Measurements from ENCODE around the gene MGAT3. TPM values are rescaled to one million over a fixed set of nuclear protein-coding genes. Genes with fewer than 3 reads are reported as not detected.

The MGAT3 gene
- total RNA-seq, 2 experiments from 2014 or later: 0.90 to 1.9 TPM

DNA sequence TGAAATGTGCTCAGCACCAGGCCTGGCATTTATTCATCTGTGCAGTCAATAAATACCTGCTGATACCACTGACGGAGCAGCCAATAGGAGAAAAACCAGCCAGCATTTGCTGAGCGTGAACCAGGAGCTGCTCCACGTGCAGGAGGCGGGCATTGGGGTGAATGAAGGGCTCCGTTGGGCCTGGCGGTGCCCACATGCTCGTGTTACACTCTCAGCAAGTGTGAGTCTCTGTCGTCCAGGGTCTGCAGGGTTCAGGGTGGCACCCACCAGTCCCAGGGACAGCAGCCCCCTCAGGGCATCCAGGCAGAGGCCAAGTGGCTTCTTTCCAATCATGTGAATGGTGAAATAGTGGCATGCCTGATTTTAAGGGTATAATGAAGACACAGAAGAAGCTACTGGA, 79.9 kb downstream of the MGAT3 start:
- no peaks in the 10 kb centered on the region for H3K9me3 Mint-ChIP-seq
- TF ChIP-seq, protein P1, sequence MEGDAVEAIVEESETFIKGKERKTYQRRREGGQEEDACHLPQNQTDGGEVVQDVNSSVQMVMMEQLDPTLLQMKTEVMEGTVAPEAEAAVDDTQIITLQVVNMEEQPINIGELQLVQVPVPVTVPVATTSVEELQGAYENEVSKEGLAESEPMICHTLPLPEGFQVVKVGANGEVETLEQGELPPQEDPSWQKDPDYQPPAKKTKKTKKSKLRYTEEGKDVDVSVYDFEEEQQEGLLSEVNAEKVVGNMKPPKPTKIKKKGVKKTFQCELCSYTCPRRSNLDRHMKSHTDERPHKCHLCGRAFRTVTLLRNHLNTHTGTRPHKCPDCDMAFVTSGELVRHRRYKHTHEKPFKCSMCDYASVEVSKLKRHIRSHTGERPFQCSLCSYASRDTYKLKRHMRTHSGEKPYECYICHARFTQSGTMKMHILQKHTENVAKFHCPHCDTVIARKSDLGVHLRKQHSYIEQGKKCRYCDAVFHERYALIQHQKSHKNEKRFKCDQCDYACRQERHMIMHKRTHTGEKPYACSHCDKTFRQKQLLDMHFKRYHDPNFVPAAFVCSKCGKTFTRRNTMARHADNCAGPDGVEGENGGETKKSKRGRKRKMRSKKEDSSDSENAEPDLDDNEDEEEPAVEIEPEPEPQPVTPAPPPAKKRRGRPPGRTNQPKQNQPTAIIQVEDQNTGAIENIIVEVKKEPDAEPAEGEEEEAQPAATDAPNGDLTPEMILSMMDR (IDR thresholded peaks at IDR 0.05): no peak
- DNase-seq: no peak
- H3K4me1 Mint-ChIP-seq (ENCODE audit: low read depth): peaks cover 11% of the 10 kb centered on the region
- H3K27ac Mint-ChIP-seq: no peak overlapping the region
- intact Hi-C loops (cut with micrococcal nuclease): no loop called here
- ATAC-seq: no peak
- H3K4me3 Mint-ChIP-seq: no peak overlapping the region
- H3K36me3 Mint-ChIP-seq (ENCODE audit: low read depth): peaks cover 4% of the 10 kb centered on the region
- CTCF ChIA-PET: interaction anchor here (1.2 to 6.3 kb wide), 3 partner anchors 8 to 488 kb away, joined by 4 to 94 read pairs (median 21); no protein-coding TSS in a partner anchor
- POLR2A ChIA-PET: interaction anchor here (1.0 to 1.3 kb wide), 3 partner anchors 271 to 644 kb away, joined by 3 read pairs; no protein-coding TSS in a partner anchor
- no peaks in the 10 kb centered on the region for H3K27me3 Mint-ChIP-seq

- intact Hi-C loops (cut with micrococcal nuclease): no loop called here
Observed at GRCh38 chr22:39537975-39538374, 81.2 kb downstream of the MGAT3 start.

More at GRCh38 chr22:39537975-39538374, 81.2 kb downstream of the MGAT3 start:
- no peaks in the 10 kb centered on the region for H3K36me3 Mint-ChIP-seq (ENCODE audit: low read depth)
- ChIA-PET POLR2A (no interaction called here), CTCF (interaction anchor here (0.8 to 6.3 kb wide), 5 partner anchors 9 to 487 kb away, joined by 3 to 94 read pairs (median 3); no protein-coding TSS in a partner anchor)
- DNase-seq (no peak), ATAC-seq (no peak)
- H3K27ac Mint-ChIP-seq: no peak overlapping the region
- H3K4me3 Mint-ChIP-seq: no peak overlapping the region
- H3K4me1 Mint-ChIP-seq (ENCODE audit: low read depth): peaks cover 7% of the 10 kb centered on the region
- TF ChIP-seq, protein P1 (IDR thresholded peaks at IDR 0.05): no peak
- H3K9me3 Mint-ChIP-seq: no peaks in the 10 kb centered on the region
- peaks cover 2% of the 10 kb centered on the region for H3K27me3 Mint-ChIP-seq

Other genes with a start within 250 kb of the MGAT3 start
- gene PDGFB, start 212.0 kb upstream of the MGAT3 start, total RNA-seq: 1 to 10 TPM; 1.7 to 3.0 TPM
- 1,000 to 10,000 TPM; 3,563 to 3,599 TPM for gene RPL3, start 137.4 kb upstream of the MGAT3 start, total RNA-seq
- 1 to 10 TPM; 2.4 to 3.8 TPM for gene SYNGR1, start 107.0 kb upstream of the MGAT3 start, total RNA-seq
- 10 to 100 TPM; 21.6 to 22.8 TPM for gene TAB1, start 57.2 kb upstream of the MGAT3 start, total RNA-seq
- 10 to 100 TPM; 48.2 to 51.1 TPM for gene MIEF1, start 45.3 kb downstream of the MGAT3 start, total RNA-seq
- gene ATF4, start 63.5 kb downstream of the MGAT3 start, total RNA-seq: 100 to 1,000 TPM; 518 to 536 TPM
- gene RPS19BP1, start 75.7 kb downstream of the MGAT3 start, total RNA-seq: 10 to 100 TPM; 68.5 to 71.7 TPM
- under 1 TPM; 0.07 to 0.09 TPM for gene CACNA1I, start 113.7 kb downstream of the MGAT3 start, total RNA-seq

All from activated CD8-positive, alpha-beta T cell treated with anti-CD3 and anti-CD28 coated beads for 36 hours (primary cell).